Measurements from ENCODE around the gene LTA.
A peak's percentile ranks its signal among the peaks of the same experiment; 100 is the strongest.

The LTA gene

DNA sequence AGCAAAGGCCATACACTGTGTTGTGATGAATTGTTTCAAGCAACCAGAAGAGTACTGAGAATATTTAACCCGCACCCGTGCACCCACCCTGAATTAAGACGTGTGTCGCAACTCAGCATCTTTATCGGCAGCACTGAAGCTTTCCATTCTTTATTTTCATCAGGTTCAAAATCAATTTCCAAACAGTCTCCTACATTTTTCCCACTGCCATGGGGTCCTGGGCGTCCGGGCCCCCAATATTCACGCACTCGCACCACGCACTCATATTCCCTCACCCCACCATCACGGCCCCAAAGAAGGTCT is 8.3 kb downstream of the LTA start:
- TF ChIP-seq, protein P1, sequence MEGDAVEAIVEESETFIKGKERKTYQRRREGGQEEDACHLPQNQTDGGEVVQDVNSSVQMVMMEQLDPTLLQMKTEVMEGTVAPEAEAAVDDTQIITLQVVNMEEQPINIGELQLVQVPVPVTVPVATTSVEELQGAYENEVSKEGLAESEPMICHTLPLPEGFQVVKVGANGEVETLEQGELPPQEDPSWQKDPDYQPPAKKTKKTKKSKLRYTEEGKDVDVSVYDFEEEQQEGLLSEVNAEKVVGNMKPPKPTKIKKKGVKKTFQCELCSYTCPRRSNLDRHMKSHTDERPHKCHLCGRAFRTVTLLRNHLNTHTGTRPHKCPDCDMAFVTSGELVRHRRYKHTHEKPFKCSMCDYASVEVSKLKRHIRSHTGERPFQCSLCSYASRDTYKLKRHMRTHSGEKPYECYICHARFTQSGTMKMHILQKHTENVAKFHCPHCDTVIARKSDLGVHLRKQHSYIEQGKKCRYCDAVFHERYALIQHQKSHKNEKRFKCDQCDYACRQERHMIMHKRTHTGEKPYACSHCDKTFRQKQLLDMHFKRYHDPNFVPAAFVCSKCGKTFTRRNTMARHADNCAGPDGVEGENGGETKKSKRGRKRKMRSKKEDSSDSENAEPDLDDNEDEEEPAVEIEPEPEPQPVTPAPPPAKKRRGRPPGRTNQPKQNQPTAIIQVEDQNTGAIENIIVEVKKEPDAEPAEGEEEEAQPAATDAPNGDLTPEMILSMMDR (IDR thresholded peaks at IDR 0.05; ENCODE audit: low read depth, low read length, missing control alignments), result no peak
- no peak for DNase-seq
- in situ Hi-C loops (cut with HindIII; ENCODE audit: low pct_ligation_motif_present, low sequenced_read_pairs), result no loop called here
- no peaks in the 10 kb centered on the region for H3K27me3 ChIP-seq (replicated peaks)
- H3K36me3 ChIP-seq (replicated peaks), result no peaks in the 10 kb centered on the region
- peak overlapping the region; percentile 80 for H3K4me3 ChIP-seq (ENCODE audit: low read depth, low read length)
- H3K27ac ChIP-seq, result no peak overlapping the region

DNA sequence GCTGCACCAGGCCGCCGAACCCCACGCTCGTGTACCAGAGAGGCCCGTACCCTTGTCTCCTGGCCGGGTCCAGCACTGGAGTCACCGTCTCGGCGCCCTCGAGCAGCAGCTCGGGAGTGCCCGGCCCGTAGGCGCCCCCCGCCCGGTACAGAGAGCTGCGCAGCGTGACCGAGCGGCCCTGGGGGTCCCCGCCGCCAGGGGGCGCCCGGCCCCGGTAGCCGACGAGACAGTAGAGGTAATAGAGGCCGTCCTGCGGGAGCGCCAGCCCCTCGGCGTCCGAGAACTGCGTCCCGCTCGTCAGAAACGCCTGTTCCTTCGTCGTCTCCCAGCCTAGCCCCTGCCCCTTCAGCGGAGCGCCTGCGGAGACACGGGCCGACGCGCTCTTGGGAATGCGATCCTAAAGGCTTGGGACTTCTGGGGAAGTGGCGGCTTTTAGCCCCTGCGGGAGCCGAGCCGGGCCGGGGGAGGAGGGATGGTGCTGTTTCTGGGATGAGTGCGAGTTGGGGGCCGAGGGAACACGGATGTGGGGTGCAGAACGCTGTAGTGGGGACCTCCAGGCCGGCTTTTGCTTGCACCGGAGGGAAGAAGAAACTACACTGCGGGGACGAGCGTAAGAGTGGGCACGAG is 8.8 kb downstream of the LTA start:
- no peaks in the 10 kb centered on the region for H3K36me3 ChIP-seq (replicated peaks)
- H3K27ac ChIP-seq, result no peak overlapping the region
- TF ChIP-seq, protein P1 (IDR thresholded peaks at IDR 0.05; ENCODE audit: low read depth, low read length, missing control alignments), result peak; percentile 77
- in situ Hi-C loops (cut with HindIII; ENCODE audit: low pct_ligation_motif_present, low sequenced_read_pairs), result no loop called here
- peak overlapping the region; percentile 80 for H3K4me3 ChIP-seq (ENCODE audit: low read depth, low read length)
- DNase-seq, result peak; percentile 72
- H3K27me3 ChIP-seq (replicated peaks), result no peaks in the 10 kb centered on the region

DNA sequence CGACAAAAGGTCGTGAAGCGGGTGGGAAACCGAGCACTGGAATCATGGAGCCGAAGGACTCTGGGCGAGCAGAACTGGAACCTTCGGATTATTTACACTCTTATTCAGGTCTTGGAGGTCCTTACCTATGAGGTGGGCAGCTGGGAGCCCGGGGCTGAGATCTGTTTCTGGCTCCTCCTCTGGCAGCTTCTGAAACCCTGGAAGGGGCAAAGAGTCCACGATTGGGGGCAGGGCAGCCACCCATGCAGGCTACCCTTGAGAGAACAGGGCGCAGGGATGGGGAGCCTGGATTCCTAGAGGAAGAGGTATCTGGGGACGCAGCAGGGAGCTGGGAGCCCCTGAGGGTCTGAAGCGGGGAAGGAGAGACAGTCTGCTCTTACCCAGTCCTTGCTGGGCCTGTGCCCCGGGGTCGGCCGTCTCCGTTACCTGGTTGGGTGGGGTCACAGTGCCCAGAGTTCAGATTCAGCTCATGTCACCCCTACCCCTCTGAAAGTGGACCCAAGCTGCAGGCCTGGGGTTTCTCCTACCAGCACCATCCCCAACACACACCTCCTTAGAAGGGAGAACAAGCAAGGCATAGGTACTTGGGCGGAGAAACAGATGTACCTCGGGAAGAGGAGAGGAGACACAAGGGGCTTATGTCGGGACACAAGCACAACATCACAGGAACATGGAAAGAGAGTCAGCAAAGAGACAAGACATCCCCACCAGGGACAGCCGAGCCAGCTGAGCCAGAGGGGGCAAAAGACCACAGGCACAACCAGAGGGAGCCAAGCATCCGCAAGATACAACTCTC is 9.5 kb downstream of the LTA start:
- no peak overlapping the region for H3K27ac ChIP-seq
- H3K36me3 ChIP-seq (replicated peaks), result no peaks in the 10 kb centered on the region
- H3K4me3 ChIP-seq (ENCODE audit: low read depth, low read length), result peak overlapping the region; percentile 80
- DNase-seq, result peak; percentile 2
- TF ChIP-seq, protein P1 (IDR thresholded peaks at IDR 0.05; ENCODE audit: low read depth, low read length, missing control alignments), result no peak
- H3K27me3 ChIP-seq (replicated peaks), result no peaks in the 10 kb centered on the region
- in situ Hi-C loops (cut with HindIII; ENCODE audit: low pct_ligation_motif_present, low sequenced_read_pairs), result no loop called here

DNA sequence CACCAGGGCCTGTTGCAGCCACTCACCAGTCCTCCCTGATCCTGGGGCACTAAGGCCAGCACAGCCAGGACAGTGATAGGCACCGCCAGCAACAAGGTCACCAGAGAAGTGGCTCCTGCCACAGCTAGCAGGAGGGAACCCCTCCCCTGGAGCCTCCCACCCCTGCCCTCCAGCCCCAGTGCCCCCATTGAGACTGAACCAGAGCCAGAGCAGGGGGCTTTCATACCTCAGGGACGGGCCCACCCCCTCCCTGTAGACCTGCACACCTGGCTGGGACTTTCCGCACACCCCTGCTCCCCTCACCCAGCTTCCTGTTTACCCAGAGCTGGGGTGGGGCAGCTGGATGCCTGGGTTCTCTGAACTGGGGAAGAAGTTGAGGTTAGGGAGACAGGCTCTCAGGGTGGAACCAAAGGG is 10.1 kb downstream of the LTA start, which contains the start of gene LTB:
Gene LTB, minus strand, starts transcription at position 195 of the 414 bp plus-strand sequence. Its CDS starts 7 bp downstream, at position 188.
- no peaks in the 10 kb centered on the region for H3K36me3 ChIP-seq (replicated peaks)
- in situ Hi-C loops (cut with HindIII; ENCODE audit: low pct_ligation_motif_present, low sequenced_read_pairs), result no loop called here
- no peaks in the 10 kb centered on the region for H3K27me3 ChIP-seq (replicated peaks)
- DNase-seq, result no peak
- TF ChIP-seq, protein P1 (IDR thresholded peaks at IDR 0.05; ENCODE audit: low read depth, low read length, missing control alignments), result no peak
- no peak within 1 kb of the TSS for H3K27ac ChIP-seq
- H3K4me3 ChIP-seq (ENCODE audit: low read depth, low read length), result peak within 1 kb of the TSS; percentile 80

DNA sequence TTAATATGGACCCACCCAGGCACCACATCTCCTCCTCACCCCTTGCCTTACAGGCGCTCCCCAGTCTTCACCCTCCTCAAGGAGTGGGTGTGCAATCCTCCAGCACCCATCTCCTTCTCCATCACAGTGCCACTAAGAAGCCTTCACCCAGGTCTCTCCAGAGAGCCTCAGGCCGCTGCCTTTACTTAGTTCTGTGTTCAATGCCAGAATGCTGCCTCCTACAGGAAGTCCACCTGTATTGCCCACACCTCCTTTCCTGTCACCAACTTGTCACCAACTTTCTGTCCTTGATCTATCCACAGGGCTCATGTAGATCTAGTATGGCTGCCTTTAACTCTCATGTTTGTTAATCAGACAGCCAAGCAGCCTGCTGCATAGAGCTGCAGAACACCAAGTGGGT is 13.4 kb downstream of the LTA start:
- TF ChIP-seq, protein P1 (IDR thresholded peaks at IDR 0.05; ENCODE audit: low read depth, low read length, missing control alignments), result peak; percentile 65
- Histone ChIP-seq H3K4me3 (ENCODE audit: low read depth, low read length) (no peak overlapping the region), H3K27ac (no peak overlapping the region), H3K36me3 (replicated peaks) (no peaks in the 10 kb centered on the region), H3K27me3 (replicated peaks) (no peaks in the 10 kb centered on the region)
- DNase-seq, result no peak
- in situ Hi-C loops (cut with HindIII; ENCODE audit: low pct_ligation_motif_present, low sequenced_read_pairs), result no loop called here

Measured in brain microvascular endothelial cell (primary cell).